ENCODE measurements around the gene FUT4. TPM values are rescaled to one million over a fixed set of nuclear protein-coding genes. Genes with fewer than 3 reads are reported as not detected.

Gene FUT4
- total RNA-seq, 4 donors from 2014 or later, result 3.8 to 7.4 (median 6.0) TPM

GRCh38 chr11:94544646-94545263, 1.0 kb downstream of the FUT4 start:
- peaks cover 11 to 32% of the 10 kb centered on the region in 2 donors for H3K4me1 ChIP-seq
- DNase-seq, result peak; percentile 25 to 35
- H3K36me3 ChIP-seq, result no peaks in the 10 kb centered on the region
- H3K4me3 ChIP-seq (replicated peaks in 1 of 3), result peak overlapping the region; percentile 8 to 78 (median 63)
- intact Hi-C loops (cut with DNase I), result no loop called here
- TF ChIP-seq POLR2A (IDR thresholded peaks at IDR 0.05), result no peak
- peak overlapping the region in 2 of 3 donors; percentile 93 to 98 for H3K27ac ChIP-seq
- WGBS, 2 donors, result 13% methylated on average over 19 of the region's 59 CpGs; no CpG with 5 or more reads in 1 of the 2 donors
- H3K27me3 ChIP-seq, result no peaks in the 10 kb centered on the region
- no peaks in the 10 kb centered on the region for H3K9me3 ChIP-seq

DNA sequence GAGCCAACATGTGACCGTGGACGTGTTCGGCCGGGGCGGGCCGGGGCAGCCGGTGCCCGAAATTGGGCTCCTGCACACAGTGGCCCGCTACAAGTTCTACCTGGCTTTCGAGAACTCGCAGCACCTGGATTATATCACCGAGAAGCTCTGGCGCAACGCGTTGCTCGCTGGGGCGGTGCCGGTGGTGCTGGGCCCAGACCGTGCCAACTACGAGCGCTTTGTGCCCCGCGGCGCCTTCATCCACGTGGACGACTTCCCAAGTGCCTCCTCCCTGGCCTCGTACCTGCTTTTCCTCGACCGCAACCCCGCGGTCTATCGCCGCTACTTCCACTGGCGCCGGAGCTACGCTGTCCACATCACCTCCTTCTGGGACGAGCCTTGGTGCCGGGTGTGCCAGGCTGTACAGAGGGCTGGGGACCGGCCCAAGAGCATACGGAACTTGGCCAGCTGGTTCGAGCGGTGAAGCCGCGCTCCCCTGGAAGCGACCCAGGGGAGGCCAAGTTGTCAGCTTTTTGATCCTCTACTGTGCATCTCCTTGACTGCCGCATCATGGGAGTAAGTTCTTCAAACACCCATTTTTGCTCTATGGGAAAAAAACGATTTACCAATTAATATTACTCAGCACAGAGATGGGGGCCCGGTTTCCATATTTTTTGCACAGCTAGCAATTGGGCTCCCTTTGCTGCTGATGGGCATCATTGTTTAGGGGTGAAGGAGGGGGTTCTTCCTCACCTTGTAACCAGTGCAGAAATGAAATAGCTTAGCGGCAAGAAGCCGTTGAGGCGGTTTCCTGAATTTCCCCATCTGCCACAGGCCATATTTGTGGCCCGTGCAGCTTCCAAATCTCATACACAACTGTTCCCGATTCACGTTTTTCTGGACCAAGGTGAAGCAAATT, 1.8 kb downstream of the FUT4 start:
- intact Hi-C loops (cut with DNase I), result no loop called here
- peak overlapping the region in 1 of 3 donors; percentile 63 for H3K4me3 ChIP-seq (replicated peaks in 1 of 3)
- H3K9me3 ChIP-seq, result no peaks in the 10 kb centered on the region
- no peaks in the 10 kb centered on the region for H3K27me3 ChIP-seq
- WGBS, 2 donors, result 74 to 93% methylated on average over 14 to 50 of the region's 54 CpGs
- H3K4me1 ChIP-seq, result peaks cover 11 to 32% of the 10 kb centered on the region in 2 donors
- peak overlapping the region in 1 of 3 donors; percentile 98 for H3K27ac ChIP-seq
- TF ChIP-seq, protein P1, sequence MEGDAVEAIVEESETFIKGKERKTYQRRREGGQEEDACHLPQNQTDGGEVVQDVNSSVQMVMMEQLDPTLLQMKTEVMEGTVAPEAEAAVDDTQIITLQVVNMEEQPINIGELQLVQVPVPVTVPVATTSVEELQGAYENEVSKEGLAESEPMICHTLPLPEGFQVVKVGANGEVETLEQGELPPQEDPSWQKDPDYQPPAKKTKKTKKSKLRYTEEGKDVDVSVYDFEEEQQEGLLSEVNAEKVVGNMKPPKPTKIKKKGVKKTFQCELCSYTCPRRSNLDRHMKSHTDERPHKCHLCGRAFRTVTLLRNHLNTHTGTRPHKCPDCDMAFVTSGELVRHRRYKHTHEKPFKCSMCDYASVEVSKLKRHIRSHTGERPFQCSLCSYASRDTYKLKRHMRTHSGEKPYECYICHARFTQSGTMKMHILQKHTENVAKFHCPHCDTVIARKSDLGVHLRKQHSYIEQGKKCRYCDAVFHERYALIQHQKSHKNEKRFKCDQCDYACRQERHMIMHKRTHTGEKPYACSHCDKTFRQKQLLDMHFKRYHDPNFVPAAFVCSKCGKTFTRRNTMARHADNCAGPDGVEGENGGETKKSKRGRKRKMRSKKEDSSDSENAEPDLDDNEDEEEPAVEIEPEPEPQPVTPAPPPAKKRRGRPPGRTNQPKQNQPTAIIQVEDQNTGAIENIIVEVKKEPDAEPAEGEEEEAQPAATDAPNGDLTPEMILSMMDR (IDR thresholded peaks at IDR 0.05), result no peak
- no peak for TF ChIP-seq POLR2A (IDR thresholded peaks at IDR 0.05)
- no peaks in the 10 kb centered on the region for H3K36me3 ChIP-seq
- DNase-seq, result no peak

- TF ChIP-seq, protein P1 (IDR thresholded peaks at IDR 0.05), result no peak
- TF ChIP-seq POLR2A (IDR thresholded peaks at IDR 0.05), result no peak
- DNase-seq, result no peak
- peak overlapping the region in 1 of 3 donors; percentile 63 for H3K4me3 ChIP-seq (replicated peaks in 1 of 3)
- peaks cover 11 to 32% of the 10 kb centered on the region in 2 donors for H3K4me1 ChIP-seq
- WGBS, 2 donors, result 87 to 94% methylated on average over 2 of the region's 2 CpGs
- H3K36me3 ChIP-seq, result no peaks in the 10 kb centered on the region
- intact Hi-C loops (cut with DNase I), result no loop called here
- H3K27ac ChIP-seq, result no peak overlapping the region
- no peaks in the 10 kb centered on the region for H3K27me3 ChIP-seq
- no peaks in the 10 kb centered on the region for H3K9me3 ChIP-seq
Observed at GRCh38 chr11:94546162-94546470, 2.4 kb downstream of the FUT4 start.

GRCh38 chr11:94546886-94547285, 3.2 kb downstream of the FUT4 start:
- Histone ChIP-seq H3K27ac (no peak overlapping the region), H3K27me3 (no peaks in the 10 kb centered on the region), H3K4me3 (replicated peaks in 1 of 3) (no peak overlapping the region), H3K4me1 (peaks cover 11 to 32% of the 10 kb centered on the region in 2 donors), H3K9me3 (no peaks in the 10 kb centered on the region), H3K36me3 (no peaks in the 10 kb centered on the region)
- DNase-seq, result no peak
- intact Hi-C loops (cut with DNase I), result no loop called here
- WGBS, 2 donors, result 90 to 92% methylated on average over 1 of the region's 1 CpG
- TF ChIP-seq POLR2A (IDR thresholded peaks at IDR 0.05), result no peak
- TF ChIP-seq, protein P1 (IDR thresholded peaks at IDR 0.05), result no peak

DNA sequence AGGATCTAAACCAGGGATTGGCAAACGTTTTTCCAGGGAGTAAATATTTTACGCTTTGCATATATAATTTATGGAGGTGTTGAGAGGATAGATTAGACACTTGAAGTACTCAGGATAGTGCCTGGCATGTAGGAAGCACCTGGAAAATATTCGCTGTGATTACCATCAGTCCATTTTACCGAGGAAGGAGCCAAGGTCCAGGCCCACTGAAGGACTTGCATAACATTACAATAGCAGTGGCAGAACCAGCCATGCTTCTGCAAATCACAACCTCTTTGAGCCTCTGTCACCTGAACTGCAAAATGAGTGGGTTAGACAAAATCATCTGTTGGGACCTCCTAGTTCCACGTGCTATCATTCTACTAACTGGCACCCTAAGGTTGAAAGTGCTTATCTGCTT, 5.4 kb downstream of the FUT4 start:
- H3K9me3 ChIP-seq, result no peaks in the 10 kb centered on the region
- WGBS, 2 donors, result 79 to 80% methylated on average over 5 of the region's 5 CpGs
- intact Hi-C loops (cut with DNase I), result no loop called here
- TF ChIP-seq, protein P1 (IDR thresholded peaks at IDR 0.05), result no peak
- TF ChIP-seq POLR2A (IDR thresholded peaks at IDR 0.05), result no peak
- no peaks in the 10 kb centered on the region for H3K27me3 ChIP-seq
- H3K36me3 ChIP-seq, result no peaks in the 10 kb centered on the region
- no peak for DNase-seq
- no peak overlapping the region for H3K4me3 ChIP-seq (replicated peaks in 1 of 3)
- no peak overlapping the region for H3K27ac ChIP-seq
- H3K4me1 ChIP-seq, result peaks cover 11 to 28% of the 10 kb centered on the region in 2 donors

All from thyroid gland (tissue), 4 donors.